GM19397 (cell line): ENCODE results near the gene PFDN2.

Experiments
- ATAC-seq: cut with Tn5 transposase; IDR thresholded peaks from one replicate; pipeline ENCODE4 v1.9.1; 2021; ENCODE audit warnings: mild to moderate bottlenecking, moderate library complexity; ENCODE audit not compliant: unreplicated experiment

The PFDN2 gene

GRCh38 chr1:161106431-161106830 is 11.4 kb downstream of the PFDN2 start:
- no peak for ATAC-seq

GRCh38 chr1:161100556-161100955 is 17.3 kb downstream of the PFDN2 start:
- ATAC-seq, result no peak

GRCh38 chr1:161099090-161099802 is 18.6 kb downstream of the PFDN2 start:
- no peak for ATAC-seq

GRCh38 chr1:161098210-161099068 is 19.4 kb downstream of the PFDN2 start, which contains the start of gene KLHDC9:
Gene KLHDC9, plus strand, starts transcription at chr1:161098361. Its CDS starts 175 bp downstream, at chr1:161098536.
- ATAC-seq, result peak; percentile 77

- no peak for ATAC-seq
Measured at GRCh38 chr1:161096530-161096929, 21.3 kb downstream of the PFDN2 start.

GRCh38 chr1:161096015-161096414 is 21.8 kb downstream of the PFDN2 start:
- ATAC-seq, result no peak

- no peak for ATAC-seq
Measured at GRCh38 chr1:161095230-161095629, 22.6 kb downstream of the PFDN2 start.

- ATAC-seq, result no peak
Measured at GRCh38 chr1:161094481-161094880, 23.4 kb downstream of the PFDN2 start.

GRCh38 chr1:161092621-161093028 is 25.2 kb downstream of the PFDN2 start:
- no peak for ATAC-seq

GRCh38 chr1:161091796-161092507 is 25.9 kb downstream of the PFDN2 start:
- no peak for ATAC-seq

- no peak for ATAC-seq
Measured at GRCh38 chr1:161091093-161091492, 26.7 kb downstream of the PFDN2 start.

GRCh38 chr1:161090617-161091016 is 27.2 kb downstream of the PFDN2 start:
- ATAC-seq, result no peak

GRCh38 chr1:161089938-161090337 is 27.9 kb downstream of the PFDN2 start:
- no peak for ATAC-seq

GRCh38 chr1:161089251-161089924 is 28.4 kb downstream of the PFDN2 start, which contains the start of gene NECTIN4:
Gene NECTIN4, minus strand, starts transcription at chr1:161089558. Its CDS starts 262 bp downstream, at chr1:161089296.
- no peak for ATAC-seq

GRCh38 chr1:161088587-161089110 is 29.2 kb downstream of the PFDN2 start:
- ATAC-seq, result no peak

- no peak for ATAC-seq
Measured at GRCh38 chr1:161086457-161086856, 31.4 kb downstream of the PFDN2 start.

- ATAC-seq, result no peak
Measured at GRCh38 chr1:161085165-161085564, 32.7 kb downstream of the PFDN2 start.

- ATAC-seq, result no peak
Measured at GRCh38 chr1:161084597-161084988, 33.2 kb downstream of the PFDN2 start.

GRCh38 chr1:161083748-161084596 is 33.9 kb downstream of the PFDN2 start:
- no peak for ATAC-seq
